Skeletal muscle cell (primary cell): ENCODE data around the gene KLK7.
A peak's percentile ranks its signal among the peaks of the same experiment; 100 is the strongest.

ENCODE experiments used
- DNase-seq: peaks from one replicate; pipeline ENCODE4 v3.0.0-alpha.2; 2010; ENCODE audit warnings: low read depth
- H3K4me3 ChIP-seq: 2 replicates; pipeline ENCODE4 v1.5.1; 2011; ENCODE audit warnings: low read depth, mild to moderate bottlenecking, control low read depth, low read length, moderate library complexity

Gene KLK7

DNA sequence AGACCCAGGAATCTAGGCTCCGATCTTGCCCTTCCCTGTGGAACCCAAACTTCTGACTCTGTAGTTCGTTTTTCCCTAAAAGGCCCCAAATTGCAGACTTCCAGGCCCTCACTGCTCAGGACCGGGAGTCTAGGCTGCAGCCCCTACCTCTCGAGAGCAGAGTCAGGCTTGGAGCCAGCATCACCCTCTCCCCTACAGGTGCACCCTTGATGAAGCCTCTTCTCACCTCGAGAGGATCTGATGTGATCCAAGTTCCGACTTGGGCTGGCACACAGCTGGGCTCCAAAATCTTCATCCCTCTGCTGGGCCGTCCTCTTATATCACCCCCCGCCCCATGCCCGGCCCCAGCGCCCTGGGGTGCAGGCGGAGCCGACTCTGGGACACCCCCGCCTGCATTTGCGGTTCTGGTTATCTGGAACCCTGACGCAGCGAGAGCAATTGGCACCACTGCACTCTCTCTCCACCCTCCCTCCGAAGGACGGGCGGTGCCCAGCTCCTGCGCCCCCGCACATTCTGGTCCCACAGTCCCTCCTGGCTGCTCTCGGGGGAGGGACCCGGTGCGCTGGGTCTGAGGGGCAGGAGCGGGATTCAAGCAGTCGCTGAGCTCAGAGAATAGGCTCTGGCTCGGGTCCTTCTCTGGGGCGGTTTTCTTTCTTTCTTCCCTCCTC lies at the start of gene KLK7:
KLK7 (minus strand) TSS at position 293 of the 668 bp plus-strand sequence. CDS start 1,518 bp downstream, outside the sequence.
- H3K4me3 ChIP-seq, result no peak within 1 kb of the TSS
- DNase-seq, result no peak

DNA sequence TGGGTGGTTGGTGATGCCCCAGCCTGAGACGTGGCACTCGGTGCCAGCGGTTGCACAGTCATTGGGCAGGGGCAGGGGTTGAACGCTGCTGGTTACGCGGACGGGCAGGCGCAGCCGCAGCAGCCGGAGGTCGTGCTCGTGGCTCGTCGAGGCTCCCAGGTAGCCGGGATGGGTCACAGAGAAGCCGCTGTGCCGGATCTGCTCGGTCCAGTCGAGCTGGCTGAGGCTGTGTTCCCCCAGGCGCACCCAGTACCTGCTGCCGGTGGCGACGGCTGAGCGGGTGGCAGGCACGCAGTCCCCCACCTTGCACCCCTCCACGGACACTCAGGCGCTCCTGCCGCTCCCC lies 48.1 kb upstream of the KLK7 start:
- H3K4me3 ChIP-seq, result no peak overlapping the region
- DNase-seq, result no peak

DNA sequence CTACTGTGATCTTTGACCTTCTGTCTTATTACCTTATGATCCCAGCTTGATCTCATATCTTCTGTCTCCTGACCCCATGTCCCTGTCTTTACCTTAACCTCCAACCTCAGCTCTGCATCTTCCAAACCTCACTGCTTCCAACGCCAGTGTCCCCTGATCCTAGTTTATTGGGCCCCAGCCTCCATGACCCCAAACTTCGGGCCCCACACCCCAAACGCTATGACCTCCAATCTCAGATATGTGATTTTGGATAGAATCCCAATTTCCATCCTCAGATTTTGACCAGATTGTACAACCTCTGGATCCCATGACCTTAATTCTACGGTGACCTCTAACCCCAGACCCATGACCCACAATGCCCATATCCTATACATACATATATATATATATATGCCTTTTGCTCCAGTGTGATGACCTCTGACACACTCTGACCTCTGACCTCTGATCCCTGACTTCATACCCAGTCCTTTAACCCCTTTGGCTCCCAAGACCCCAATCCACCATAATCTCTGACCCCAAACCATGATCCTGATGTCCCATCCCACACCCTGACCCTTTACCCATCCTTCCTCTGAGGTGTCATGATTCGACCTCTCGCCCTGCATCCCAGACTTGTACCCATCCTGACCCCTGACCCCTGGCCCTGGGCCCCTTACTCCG lies 47.6 kb upstream of the KLK7 start:
- DNase-seq, result no peak
- H3K4me3 ChIP-seq, result no peak overlapping the region

- H3K4me3 ChIP-seq, result no peak overlapping the region
- DNase-seq, result no peak
These were observed 46.9 kb upstream of the KLK7 start for GRCh38 chr19:51030631-51031030.

DNA sequence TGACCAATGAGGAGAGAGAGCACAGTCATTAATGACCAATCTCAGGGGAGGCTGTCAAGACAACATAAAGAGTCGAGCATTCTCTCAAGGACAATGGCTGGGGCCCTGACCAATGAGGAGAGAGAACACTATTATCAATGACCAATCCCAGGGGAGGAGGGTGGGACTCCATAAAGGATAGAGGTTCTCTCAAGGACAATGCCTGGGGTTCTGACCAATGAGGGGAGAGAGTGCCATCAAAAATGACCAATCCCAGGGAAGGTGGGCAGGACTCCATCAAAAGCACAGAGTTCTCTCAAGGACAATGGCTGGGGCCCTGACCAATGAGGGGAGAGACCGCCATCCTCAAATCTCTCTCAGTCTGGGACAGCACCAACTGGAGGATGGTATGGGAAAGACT lies 46.0 kb upstream of the KLK7 start:
- H3K4me3 ChIP-seq, result no peak overlapping the region
- no peak for DNase-seq

DNA sequence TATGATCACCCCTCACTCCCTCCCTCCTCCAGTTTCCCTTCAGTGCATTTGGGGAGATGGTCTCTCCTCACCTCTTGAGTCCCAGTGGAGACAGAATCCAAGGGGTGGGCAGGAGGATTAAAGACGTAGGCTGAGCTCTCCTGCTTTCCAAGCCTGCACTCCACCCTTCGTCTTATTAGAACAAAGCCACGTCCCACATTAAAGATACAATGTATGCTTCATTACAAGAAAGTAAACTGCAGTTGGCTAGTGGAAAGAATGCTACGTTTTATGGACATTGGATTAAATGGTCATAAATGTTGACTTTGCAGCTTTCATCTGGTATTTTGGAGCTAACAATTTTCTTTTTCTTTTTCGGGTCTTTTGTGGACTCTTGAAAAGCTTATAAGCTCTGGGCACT lies 44.2 kb upstream of the KLK7 start:
- no peak overlapping the region for H3K4me3 ChIP-seq
- DNase-seq, result no peak

DNA sequence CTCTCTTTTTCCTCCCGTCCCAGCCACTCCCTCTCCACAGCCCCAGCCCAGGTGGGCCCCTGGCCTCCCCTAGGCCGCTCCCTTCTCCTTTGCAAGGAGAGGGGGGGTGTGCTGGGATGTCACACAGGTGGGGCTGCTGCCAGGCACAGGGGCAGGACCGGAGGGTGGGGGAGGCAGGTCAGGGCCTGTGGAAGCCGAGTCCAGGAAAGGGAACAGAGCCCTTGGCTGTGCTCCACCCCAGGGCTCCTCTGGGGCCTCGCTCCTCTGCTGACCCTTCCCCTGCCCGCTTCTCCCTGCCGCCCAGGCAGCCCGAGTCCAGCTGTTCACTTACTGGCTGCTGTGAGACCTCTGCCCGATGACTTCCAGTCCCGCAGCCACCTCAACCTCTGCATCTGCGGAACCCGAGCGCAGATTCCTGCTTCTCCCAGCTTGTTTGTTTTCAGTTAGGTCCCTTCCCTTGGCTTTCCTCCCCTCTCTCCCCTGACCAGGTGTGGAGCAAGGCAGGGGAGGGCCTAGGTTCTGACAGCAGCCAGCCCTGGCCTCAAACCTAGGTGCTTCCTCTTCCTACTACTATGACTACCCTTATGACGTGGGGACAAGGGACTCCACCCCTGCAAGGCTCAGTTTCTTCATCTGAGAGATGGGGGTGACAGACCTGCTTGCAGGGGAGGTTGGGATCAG lies 43.5 kb upstream of the KLK7 start:
- no peak overlapping the region for H3K4me3 ChIP-seq
- DNase-seq, result no peak

- no peak for DNase-seq
- H3K4me3 ChIP-seq, result no peak within 1 kb of the TSS
These were observed 42.8 kb upstream of the KLK7 start, which contains the start of gene KLK11 for GRCh38 chr19:51026554-51026831. Gene KLK11 (minus strand): TSS chr19:51026616. CDS start chr19:51025631, 985 bp downstream.

DNA sequence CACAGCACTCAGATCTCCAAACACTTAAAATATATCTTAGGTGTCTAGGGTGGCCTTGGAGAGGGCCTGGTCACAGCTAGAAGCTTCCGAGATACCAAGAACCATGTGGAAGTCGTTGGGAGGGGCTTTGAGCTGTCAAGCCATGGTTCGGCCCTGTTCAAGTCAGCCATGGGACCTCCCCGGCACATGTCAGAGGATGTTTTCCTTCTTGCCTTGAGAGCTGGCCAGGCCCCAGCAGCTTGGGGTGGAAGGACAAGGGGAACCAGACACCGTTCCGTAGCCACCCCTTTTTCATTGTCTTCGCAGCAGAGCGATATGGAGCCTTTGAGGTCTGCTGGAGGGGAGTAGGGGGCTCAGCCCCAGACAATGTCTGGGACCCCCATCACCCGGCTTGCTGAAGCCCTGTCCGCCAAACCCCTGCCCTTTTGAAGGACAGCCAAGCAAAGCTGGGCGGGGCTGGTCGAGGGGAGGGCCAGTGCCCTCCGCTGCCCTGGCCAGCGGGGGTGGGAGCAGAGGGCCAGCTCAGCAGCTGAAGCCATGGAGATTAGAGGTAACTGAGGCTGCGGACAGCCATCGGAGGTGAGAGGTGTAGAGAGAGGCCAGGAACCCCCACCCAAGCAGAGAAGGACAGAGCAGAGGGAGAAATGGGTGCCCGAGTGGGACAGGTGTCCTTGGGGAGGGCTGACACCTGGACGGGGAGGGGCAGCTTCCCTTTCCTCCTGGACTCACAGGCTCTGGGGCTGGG lies 42.3 kb upstream of the KLK7 start:
- no peak overlapping the region for H3K4me3 ChIP-seq
- DNase-seq, result no peak

DNA sequence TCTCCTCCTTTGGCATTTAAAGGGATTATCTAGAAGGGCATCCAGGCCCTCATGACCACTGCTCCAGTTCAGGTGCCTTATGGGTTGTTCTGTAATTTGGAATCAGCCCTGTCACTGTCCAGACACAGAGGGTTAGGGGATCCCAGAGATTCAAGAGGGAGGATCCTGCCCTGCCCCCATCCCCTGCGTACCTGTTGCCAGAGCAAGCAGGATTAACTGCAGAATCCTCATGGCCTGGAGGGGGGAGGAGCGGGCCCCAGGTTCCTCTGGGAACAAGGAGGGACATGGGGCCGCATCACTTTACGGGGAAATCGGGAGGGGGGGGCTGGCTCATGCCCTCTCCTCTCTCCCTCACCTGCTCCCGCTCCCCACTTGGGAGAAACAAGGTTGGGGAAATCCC lies 41.7 kb upstream of the KLK7 start:
- no peak overlapping the region for H3K4me3 ChIP-seq
- DNase-seq, result no peak

GRCh38 chr19:51024924-51025323 lies 41.2 kb upstream of the KLK7 start:
- no peak overlapping the region for H3K4me3 ChIP-seq
- DNase-seq, result no peak

DNA sequence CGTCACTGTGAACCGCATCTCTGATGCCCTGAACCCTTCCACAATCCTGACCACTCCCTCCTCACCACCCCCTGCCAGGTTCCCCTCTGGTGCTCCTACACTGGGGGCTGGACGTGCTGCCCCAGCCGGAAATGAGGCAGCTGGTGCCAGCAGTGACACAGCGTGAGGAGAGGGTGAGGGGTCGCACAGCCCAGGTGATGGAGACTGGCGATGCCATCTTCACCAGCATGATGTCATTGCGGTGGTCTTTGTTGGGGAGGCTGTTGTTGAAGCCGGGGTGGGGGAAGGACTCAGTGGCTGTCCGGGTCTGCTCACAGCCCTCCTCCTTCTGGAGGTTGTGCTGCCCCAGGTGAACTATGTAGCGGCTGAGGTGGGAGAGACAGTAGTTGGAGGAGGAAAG lies 40.2 kb upstream of the KLK7 start:
- H3K4me3 ChIP-seq, result no peak overlapping the region
- DNase-seq, result no peak

- no peak for DNase-seq
- H3K4me3 ChIP-seq, result no peak overlapping the region
These were observed 38.8 kb upstream of the KLK7 start for GRCh38 chr19:51022526-51022925.

DNA sequence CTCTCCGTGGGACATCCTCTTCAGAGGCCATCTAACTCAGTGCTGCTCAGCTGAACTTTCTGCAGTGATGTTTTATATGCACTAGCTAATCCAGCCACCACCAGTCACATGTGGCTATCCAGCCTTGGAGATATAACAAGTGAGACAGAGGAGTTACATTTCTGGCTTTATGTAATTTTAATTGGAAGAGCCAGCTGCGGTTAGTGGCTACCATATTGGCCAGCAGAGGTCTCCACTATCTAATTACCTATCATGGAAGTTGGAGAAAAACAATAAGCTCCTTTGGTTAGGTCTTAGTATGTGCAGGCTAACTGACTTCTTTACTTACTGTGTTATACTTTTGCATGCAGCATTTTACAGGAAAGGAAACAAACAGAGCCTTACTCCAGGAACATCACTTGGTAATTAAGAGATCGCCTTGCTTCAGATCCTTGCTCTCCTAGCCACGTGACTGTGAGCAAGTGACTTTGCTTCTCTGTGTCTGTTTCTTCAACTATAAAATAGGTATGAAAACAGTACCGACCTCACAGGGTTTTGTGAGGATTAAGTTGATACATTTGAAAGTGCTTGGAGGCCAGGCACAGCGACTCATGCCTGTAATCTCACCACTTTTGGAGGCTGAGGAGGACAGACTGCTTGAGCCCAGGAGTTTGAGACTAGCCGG lies 37.4 kb upstream of the KLK7 start:
- DNase-seq, result peak; percentile 5
- no peak overlapping the region for H3K4me3 ChIP-seq

DNA sequence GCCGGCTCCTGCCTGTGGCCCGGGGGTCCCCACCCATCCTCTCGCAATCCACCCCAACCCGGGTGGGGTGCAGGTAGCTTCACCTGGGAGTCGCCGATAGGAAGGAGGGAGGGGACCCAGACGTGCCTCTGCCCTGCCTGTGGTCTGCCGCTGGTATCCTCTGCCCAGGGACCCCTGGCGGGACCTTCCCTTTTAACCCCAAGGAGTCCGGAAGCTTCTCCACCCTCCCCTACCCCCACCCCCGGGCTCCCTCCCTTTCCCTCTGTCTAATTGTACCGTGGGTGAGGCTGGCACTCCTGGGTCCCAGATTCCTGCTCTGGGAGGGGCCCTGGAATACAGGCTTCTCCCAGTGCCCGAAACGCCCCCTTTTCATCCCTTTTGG lies 35.8 kb upstream of the KLK7 start, which contains the start of gene KLK10:
KLK10 (minus strand) TSS at position 166 of the 382 bp plus-strand sequence. CDS start 579 bp downstream, outside the sequence.
- H3K4me3 ChIP-seq, result no peak within 1 kb of the TSS

GRCh38 chr19:51018745-51019543 lies 35.2 kb upstream of the KLK7 start:
- no peak for DNase-seq
- H3K4me3 ChIP-seq, result no peak overlapping the region

More for the DNA sequence above, 35.8 kb upstream of the KLK7 start, which contains the start of gene KLK10:
- no peak for DNase-seq

DNA sequence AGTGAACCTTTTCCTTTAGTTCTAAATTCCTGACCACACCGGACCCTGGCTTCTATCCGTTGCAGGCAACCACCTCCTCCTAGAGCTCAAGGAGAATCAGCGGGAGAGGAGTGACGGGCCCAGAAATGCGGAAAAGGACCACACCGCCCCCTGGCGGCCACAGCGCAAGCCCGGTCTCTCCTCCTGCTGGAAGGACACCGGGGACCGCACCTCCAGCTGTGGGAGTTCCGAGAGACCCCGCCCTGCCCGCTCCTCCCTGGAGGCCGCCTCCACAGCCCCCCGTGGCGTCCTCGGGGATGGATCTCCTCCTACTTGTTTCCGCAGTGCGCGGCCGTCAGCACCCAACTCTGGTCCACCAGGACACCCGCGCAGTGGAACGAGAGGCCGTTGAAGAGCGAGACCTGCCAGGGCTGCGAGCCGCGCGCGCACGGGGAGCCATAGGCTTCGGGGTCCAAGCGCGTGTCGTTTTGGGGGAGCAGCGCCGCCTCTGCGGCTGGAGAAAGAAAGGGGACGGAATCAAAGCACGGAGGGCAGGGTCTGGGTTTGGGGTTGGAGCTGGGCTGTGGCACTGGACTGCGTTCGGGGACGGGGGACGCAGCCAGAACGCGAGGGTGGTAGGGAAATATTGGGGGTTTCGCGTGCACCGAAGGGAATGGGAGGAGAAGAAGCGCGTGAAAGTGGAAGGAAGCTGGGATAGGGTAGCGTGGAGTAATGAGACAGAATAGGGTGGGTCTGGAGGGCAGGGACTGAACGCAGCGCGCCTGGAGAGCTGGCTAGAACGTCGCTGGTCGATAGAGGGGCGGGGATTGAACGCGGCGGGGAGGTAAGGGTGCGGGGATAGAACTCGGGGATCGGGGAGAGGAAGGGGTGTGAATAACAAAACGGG lies 33.3 kb upstream of the KLK7 start:
- DNase-seq, result no peak
- H3K4me3 ChIP-seq, result peak overlapping the region; percentile 17

DNA sequence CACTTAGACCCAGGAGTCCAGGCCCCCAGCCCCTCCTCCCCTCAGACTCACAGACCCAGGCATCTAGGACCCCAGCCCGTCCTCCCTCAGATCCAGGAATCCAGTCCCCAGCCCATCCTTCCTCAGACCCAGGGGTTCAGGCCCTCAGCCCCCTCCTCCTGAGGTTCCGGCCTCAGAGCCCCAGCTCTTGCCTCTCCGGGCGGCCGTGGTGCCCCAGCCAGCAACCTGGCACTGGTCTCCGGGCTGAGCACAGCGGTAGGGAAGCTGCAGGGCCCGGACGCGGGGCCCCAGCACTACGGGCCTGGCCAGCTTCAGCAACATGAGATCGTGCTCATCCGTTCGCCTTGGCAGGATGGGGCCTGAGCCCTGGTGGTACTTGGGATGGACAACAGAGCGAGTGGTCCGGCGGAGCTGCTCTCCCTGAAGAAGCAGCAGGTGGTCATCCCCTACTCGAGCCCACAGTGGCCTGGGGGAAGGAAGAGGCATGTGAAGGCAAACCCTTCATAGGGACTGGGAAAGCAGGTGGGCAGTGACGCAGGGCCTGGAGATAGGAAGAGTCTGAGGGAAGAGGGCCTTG lies 32.1 kb upstream of the KLK7 start:
- DNase-seq, result no peak

More for the DNA sequence above, 32.1 kb upstream of the KLK7 start:
- no peak overlapping the region for H3K4me3 ChIP-seq
